Measurements from ENCODE around the gene TMEFF2.

The TMEFF2 gene

GRCh38 chr2:192060161-192060560 lies 134.6 kb downstream of the TMEFF2 start:
- DNase-seq: no peak

GRCh38 chr2:192059266-192059665 lies 135.5 kb downstream of the TMEFF2 start:
- DNase-seq: no peak

GRCh38 chr2:192053921-192054320 lies 140.8 kb downstream of the TMEFF2 start:
- DNase-seq: no peak

- DNase-seq: no peak
Measured at GRCh38 chr2:192051533-192051932, 143.2 kb downstream of the TMEFF2 start.

GRCh38 chr2:192049362-192049761 lies 145.4 kb downstream of the TMEFF2 start:
- DNase-seq: no peak

- no peak for DNase-seq
Measured at GRCh38 chr2:192047315-192048107, 147.2 kb downstream of the TMEFF2 start.

- no peak for DNase-seq
Measured at GRCh38 chr2:192044496-192044895, 150.2 kb downstream of the TMEFF2 start.

GRCh38 chr2:192043216-192043870 lies 151.4 kb downstream of the TMEFF2 start:
- DNase-seq: no peak

- DNase-seq: no peak
Measured at GRCh38 chr2:192042126-192042525, 152.6 kb downstream of the TMEFF2 start.

- no peak for DNase-seq
Measured at GRCh38 chr2:192038110-192038509, 156.6 kb downstream of the TMEFF2 start.

- DNase-seq: no peak
Measured at GRCh38 chr2:192035731-192036442, 158.8 kb downstream of the TMEFF2 start.

GRCh38 chr2:192030856-192031255 lies 163.9 kb downstream of the TMEFF2 start:
- no peak for DNase-seq

GRCh38 chr2:192030289-192030688 lies 164.4 kb downstream of the TMEFF2 start:
- no peak for DNase-seq

- DNase-seq: no peak
Measured at GRCh38 chr2:192029089-192029488, 165.6 kb downstream of the TMEFF2 start.

- no peak for DNase-seq
Measured at GRCh38 chr2:192026825-192027120, 168.0 kb downstream of the TMEFF2 start.

GRCh38 chr2:192026059-192026824 lies 168.5 kb downstream of the TMEFF2 start:
- DNase-seq: no peak

GRCh38 chr2:192025637-192026036 lies 169.1 kb downstream of the TMEFF2 start:
- DNase-seq: no peak

GRCh38 chr2:192023006-192023405 lies 171.7 kb downstream of the TMEFF2 start:
- DNase-seq: no peak

GRCh38 chr2:192017844-192018243 lies 176.9 kb downstream of the TMEFF2 start:
- no peak for DNase-seq

GRCh38 chr2:192016265-192016664 lies 178.5 kb downstream of the TMEFF2 start:
- no peak for DNase-seq

- no peak for DNase-seq
Measured at GRCh38 chr2:192013211-192013610, 181.5 kb downstream of the TMEFF2 start.

GRCh38 chr2:192011196-192011595 lies 183.5 kb downstream of the TMEFF2 start:
- DNase-seq: no peak

GRCh38 chr2:192010073-192010472 lies 184.7 kb downstream of the TMEFF2 start:
- DNase-seq: no peak
